GM19463 (cell line): ENCODE measurements around the gene ATP10D.
A peak's percentile ranks its signal among the peaks of the same experiment; 100 is the strongest.
"Not testable (repeated sequence)": the region's sequence is repeated elsewhere in the genome, so short reads cannot be mapped to it uniquely, and the experiment has no call there.

Source experiments
- ATAC-seq: cut with Tn5 transposase; IDR thresholded peaks from one replicate; pipeline ENCODE4 v1.9.1; 2021; ENCODE audit warnings: mild to moderate bottlenecking, moderate library complexity; ENCODE audit not compliant: unreplicated experiment

ATP10D gene

GRCh38 chr4:47486727-47487126, 1.7 kb downstream of the ATP10D start:
- not testable (repeated sequence) for ATAC-seq

- no peak for ATAC-seq
These were observed 3.6 kb downstream of the ATP10D start for GRCh38 chr4:47488706-47489105.

- ATAC-seq: peak; percentile 39
These were observed 5.5 kb downstream of the ATP10D start for GRCh38 chr4:47490550-47490949.

GRCh38 chr4:47493238-47494123, 8.4 kb downstream of the ATP10D start:
- peak; percentile 77 for ATAC-seq

- ATAC-seq: peak; percentile 31
These were observed 9.0 kb downstream of the ATP10D start for GRCh38 chr4:47494124-47494430.

GRCh38 chr4:47498899-47499298, 13.8 kb downstream of the ATP10D start:
- peak; percentile 49 for ATAC-seq

- peak; percentile 25 for ATAC-seq
These were observed 14.6 kb downstream of the ATP10D start for GRCh38 chr4:47499700-47500099.

- ATAC-seq: no peak
These were observed 15.7 kb downstream of the ATP10D start for GRCh38 chr4:47500776-47501175.

- no peak for ATAC-seq
These were observed 20.1 kb downstream of the ATP10D start for GRCh38 chr4:47505147-47505546.

GRCh38 chr4:47505666-47506065, 20.6 kb downstream of the ATP10D start:
- no peak for ATAC-seq

GRCh38 chr4:47510506-47511143, 25.6 kb downstream of the ATP10D start:
- ATAC-seq: peak; percentile 95

- ATAC-seq: no peak
These were observed 28.4 kb downstream of the ATP10D start for GRCh38 chr4:47513461-47513860.

- ATAC-seq: peak; percentile 100
These were observed 34.3 kb downstream of the ATP10D start for GRCh38 chr4:47519239-47519883.

- no peak for ATAC-seq
These were observed 40.2 kb downstream of the ATP10D start for GRCh38 chr4:47525154-47525819.

- ATAC-seq: no peak
These were observed 41.2 kb downstream of the ATP10D start for GRCh38 chr4:47526281-47526680.

GRCh38 chr4:47528646-47529045, 43.6 kb downstream of the ATP10D start:
- ATAC-seq: not testable (repeated sequence)

- no peak for ATAC-seq
These were observed 45.7 kb downstream of the ATP10D start for GRCh38 chr4:47530801-47531200.

GRCh38 chr4:47531241-47531953, 46.3 kb downstream of the ATP10D start:
- peak; percentile 99 for ATAC-seq

- no peak for ATAC-seq
These were observed 46.9 kb downstream of the ATP10D start for GRCh38 chr4:47531954-47532321.

GRCh38 chr4:47532658-47533057, 47.6 kb downstream of the ATP10D start:
- no peak for ATAC-seq
